ENCODE results near the gene CSPG4. TPM values are rescaled to one million over a fixed set of nuclear protein-coding genes. Genes with fewer than 3 reads are reported as not detected.

The CSPG4 gene
- total and polyA plus RNA-seq, 2 of the 13 experiments (the other 11 are each of a cell fraction or from before 2014, with no cell fraction given): 0.01 to 0.04 TPM

- TF ChIP-seq ZNF710 (CRISPR knock-in tag; IDR thresholded peaks at IDR 0.05; ENCODE audit: borderline replicate concordance): no peak
- no peak for TF ChIP-seq SP4 (CRISPR knock-in tag; IDR thresholded peaks at IDR 0.05)
- no peak for TF ChIP-seq ZNF770 (CRISPR knock-in tag; IDR thresholded peaks at IDR 0.05)
- no peak for TF ChIP-seq MNT (IDR thresholded peaks at IDR 0.05)
- TF ChIP-seq ZNF292 (CRISPR knock-in tag; IDR thresholded peaks at IDR 0.05; ENCODE audit: borderline replicate concordance, low read depth): no peak
- TF ChIP-seq SIN3B (IDR thresholded peaks at IDR 0.05; ENCODE audit: low read length): no peak
- TF ChIP-seq SOX5 (CRISPR knock-in tag; IDR thresholded peaks at IDR 0.05; ENCODE audit: borderline replicate concordance): no peak
- no peak for TF ChIP-seq ZNF792 (CRISPR knock-in tag; IDR thresholded peaks at IDR 0.05)
- no peak for TF ChIP-seq ZNF589 (CRISPR knock-in tag; conservative IDR thresholded peaks at IDR 0.05)
Measured at GRCh38 chr15:75725006-75725718, 12.5 kb upstream of the CSPG4 start (continued).

Data from HepG2 (cell line).